ENCODE results near the gene MOB3B.

GRCh38 chr9:27426511-27427271 lies 102.9 kb downstream of the MOB3B start:
- TF ChIP-seq CTCF (IDR thresholded peaks at IDR 0.05), result no peak
- no peak for TF ChIP-seq POLR2A (IDR thresholded peaks at IDR 0.05)
